MCF 10A (cell line): ENCODE results near the gene NME9. TPM values are rescaled to one million over a fixed set of nuclear protein-coding genes. Genes with fewer than 3 reads are reported as not detected.

Experiments used
- BruUV-seq: library from RNA; stranded (reverse); fragments of 400-500 nt; replicated peaks from 2 replicates; lab custom pipeline; 2021; lab: Mats Ljungman, UMichigan
- CTCF ChIA-PET: fragments of 300-600 bp; sonication (Branson Sonifier 250); formaldehyde crosslinking; extraction: SDS; loops from one replicate; lab custom pipeline; 2021; ENCODE audit warnings: antibody characterized with exemption, inconsistent platforms; lab: Yijun Ruan, JAX
- POLR2A ChIA-PET: fragments of 300-600, 350-650 bp; sonication (Branson Sonifier 250); formaldehyde crosslinking; extraction: SDS; loops from one replicate; lab custom pipeline; 2020; ENCODE audit warnings: antibody characterized with exemption, inconsistent platforms; lab: Yijun Ruan, JAX
- DNase-seq: peaks from one replicate; pipeline ENCODE4 v3.0.0-alpha.2; 2018; ENCODE audit not compliant: unreplicated experiment
- H3K27ac Mint-ChIP-seq: one replicate; pipeline ENCODE4 v1.8.0; 2022; ENCODE audit warnings: mild to moderate bottlenecking, low read depth, mixed read lengths; ENCODE audit not compliant: unreplicated experiment
- H3K27me3 Mint-ChIP-seq: one replicate; pipeline ENCODE4 v1.8.0; 2022; ENCODE audit warnings: mixed read lengths; ENCODE audit not compliant: insufficient read depth, unreplicated experiment
- H3K36me3 Mint-ChIP-seq: one replicate; pipeline ENCODE4 v1.8.0; 2022; ENCODE audit warnings: mild to moderate bottlenecking, moderate library complexity, mixed read lengths; ENCODE audit not compliant: insufficient read depth, unreplicated experiment
- H3K4me1 Mint-ChIP-seq: one replicate; pipeline ENCODE4 v1.8.0; 2022; ENCODE audit warnings: mixed read lengths; ENCODE audit not compliant: insufficient read depth, unreplicated experiment
- H3K4me3 Mint-ChIP-seq: one replicate; pipeline ENCODE4 v1.8.0; 2022; ENCODE audit warnings: mild to moderate bottlenecking, moderate library complexity, mixed read lengths; ENCODE audit not compliant: unreplicated experiment
- H3K9me3 Mint-ChIP-seq: one replicate; pipeline ENCODE4 v1.8.0; 2022; ENCODE audit warnings: mixed read lengths; ENCODE audit not compliant: unreplicated experiment
- intact Hi-C: fragments of 100-400 bp; cut with micrococcal nuclease; formaldehyde crosslinking; loops from 2 replicates; pipeline ENCODE4 v1.14.1; 2022
- total RNA-seq: library from RNA; stranded (reverse); gene quantifications from 2 replicates; pipeline ENCODE4 v1.2.3, GENCODE V29; 2022
- TF ChIP-seq, protein P1 (sequence below): fragments of 200-600 bp; IDR thresholded peaks from one replicate; pipeline ENCODE4 v1.8.0; 2022; ENCODE audit warnings: antibody characterized with exemption, mild to moderate bottlenecking; ENCODE audit not compliant: unreplicated experiment

NME9 gene
- total RNA-seq, 1 experiment from 2014 or later, result not detected

DNA sequence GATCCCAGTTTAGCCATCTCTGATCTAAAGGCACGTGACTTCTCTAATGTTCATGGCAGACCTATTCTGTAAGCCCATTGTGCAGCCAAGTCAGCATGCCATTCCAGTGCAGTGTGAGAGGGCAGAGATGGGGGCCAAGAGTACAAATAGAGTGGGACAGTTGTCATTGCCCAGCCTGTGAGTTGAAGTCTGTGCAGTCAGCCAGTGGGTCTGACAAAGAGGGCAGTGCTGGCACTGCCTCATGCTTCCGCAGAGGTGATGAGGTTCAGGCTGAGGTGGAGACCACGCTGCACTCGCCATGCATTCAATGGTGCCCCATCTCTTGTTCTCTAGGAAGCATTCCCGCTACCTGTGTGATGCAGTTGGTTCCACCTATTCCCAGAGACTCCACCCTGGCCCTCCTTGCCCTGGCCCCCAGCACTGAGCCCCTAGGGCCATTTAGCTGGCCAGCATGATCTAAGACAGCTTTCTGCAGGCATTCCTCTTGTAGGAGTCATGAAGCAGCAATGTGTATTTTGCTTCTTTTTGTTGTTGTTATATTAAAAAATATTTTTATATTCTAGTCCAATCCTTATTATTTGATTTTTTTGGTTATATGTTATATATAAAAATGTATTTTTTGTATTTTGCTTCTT lies 22.4 kb upstream of the NME9 start:
- intact Hi-C loops, result no loop called here
- no peak overlapping the region for H3K27ac Mint-ChIP-seq
- DNase-seq, result no peak
- peaks cover 4% of the 10 kb centered on the region for H3K4me1 Mint-ChIP-seq
- H3K27me3 Mint-ChIP-seq, result no peaks in the 10 kb centered on the region
- ChIA-PET CTCF (interaction anchor here (1.2 to 2.3 kb wide), 2 partner anchors 21 to 563 kb away, joined by 3 to 10 read pairs; partner anchors contain the start of gene NME9), POLR2A (interaction anchor here (1.2 to 1.5 kb wide), 2 partner anchors 18 to 29 kb away, joined by 3 to 4 read pairs; no protein-coding TSS in a partner anchor)
- H3K9me3 Mint-ChIP-seq, result no peaks in the 10 kb centered on the region
- H3K4me3 Mint-ChIP-seq, result no peak overlapping the region
- TF ChIP-seq, protein P1, sequence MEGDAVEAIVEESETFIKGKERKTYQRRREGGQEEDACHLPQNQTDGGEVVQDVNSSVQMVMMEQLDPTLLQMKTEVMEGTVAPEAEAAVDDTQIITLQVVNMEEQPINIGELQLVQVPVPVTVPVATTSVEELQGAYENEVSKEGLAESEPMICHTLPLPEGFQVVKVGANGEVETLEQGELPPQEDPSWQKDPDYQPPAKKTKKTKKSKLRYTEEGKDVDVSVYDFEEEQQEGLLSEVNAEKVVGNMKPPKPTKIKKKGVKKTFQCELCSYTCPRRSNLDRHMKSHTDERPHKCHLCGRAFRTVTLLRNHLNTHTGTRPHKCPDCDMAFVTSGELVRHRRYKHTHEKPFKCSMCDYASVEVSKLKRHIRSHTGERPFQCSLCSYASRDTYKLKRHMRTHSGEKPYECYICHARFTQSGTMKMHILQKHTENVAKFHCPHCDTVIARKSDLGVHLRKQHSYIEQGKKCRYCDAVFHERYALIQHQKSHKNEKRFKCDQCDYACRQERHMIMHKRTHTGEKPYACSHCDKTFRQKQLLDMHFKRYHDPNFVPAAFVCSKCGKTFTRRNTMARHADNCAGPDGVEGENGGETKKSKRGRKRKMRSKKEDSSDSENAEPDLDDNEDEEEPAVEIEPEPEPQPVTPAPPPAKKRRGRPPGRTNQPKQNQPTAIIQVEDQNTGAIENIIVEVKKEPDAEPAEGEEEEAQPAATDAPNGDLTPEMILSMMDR, result no peak
- no TSS peak for BruUV-seq
- H3K36me3 Mint-ChIP-seq, result no peaks in the 10 kb centered on the region

- no peak for DNase-seq
- Mint-ChIP-seq H3K27me3 (no peaks in the 10 kb centered on the region), H3K36me3 (no peaks in the 10 kb centered on the region), H3K27ac (no peak overlapping the region), H3K4me1 (peaks cover 5% of the 10 kb centered on the region), H3K4me3 (no peak overlapping the region), H3K9me3 (no peaks in the 10 kb centered on the region)
- TF ChIP-seq, protein P1, result no peak
- ChIA-PET CTCF (interaction anchor here (1.2 to 2.3 kb wide), 5 partner anchors 20 to 564 kb away, joined by 3 to 12 read pairs (median 6); partner anchors contain the start of gene NME9), POLR2A (interaction anchor here (0.6 to 1.5 kb wide), 5 partner anchors 8 to 1272 kb away, joined by 3 to 4 read pairs (median 3); no protein-coding TSS in a partner anchor)
- BruUV-seq, result no TSS peak
- intact Hi-C loops, result no loop called here
These were observed 21.5 kb upstream of the NME9 start for GRCh38 chr3:138351151-138351550.

GRCh38 chr3:138349926-138350665 lies 20.4 kb upstream of the NME9 start:
- Mint-ChIP-seq H3K9me3 (no peaks in the 10 kb centered on the region), H3K27me3 (no peaks in the 10 kb centered on the region), H3K27ac (no peak overlapping the region), H3K36me3 (no peaks in the 10 kb centered on the region), H3K4me1 (peaks cover 5% of the 10 kb centered on the region), H3K4me3 (no peak overlapping the region)
- ChIA-PET POLR2A (interaction anchor here (1.0 to 1.3 kb wide), 2 partner anchors 9 to 34 kb away, joined by 3 read pairs; no protein-coding TSS in a partner anchor), CTCF (interaction anchor here (0.6 to 2.3 kb wide), 12 partner anchors 8 to 574 kb away, joined by 3 to 12 read pairs (median 4); partner anchors contain the start of gene NME9)
- TF ChIP-seq, protein P1, result no peak
- DNase-seq, result no peak
- intact Hi-C loops, result no loop called here
- no TSS peak for BruUV-seq
